Measurements from ENCODE around the gene URB2. TPM values are rescaled to one million over a fixed set of nuclear protein-coding genes. Genes with fewer than 3 reads are reported as not detected.

The URB2 gene
- total RNA-seq, 1 donor from 2014 or later, result 10.3 TPM

GRCh38 chr1:229674042-229674441, 48.0 kb downstream of the URB2 start:
- Histone ChIP-seq H3K27ac (no peak overlapping the region), H3F3A (ENCODE audit: low read depth) (no peaks in the 10 kb centered on the region), H3K79me2 (ENCODE audit: low read depth) (no peaks in the 10 kb centered on the region), H3K36me3 (no peaks in the 10 kb centered on the region), H3K9me3 (ENCODE audit: low read depth) (no peaks in the 10 kb centered on the region), H3K27me3 (no peaks in the 10 kb centered on the region), H2AFZ (replicated peaks) (no peak overlapping the region), H3K4me3 (no peak overlapping the region), H4K20me1 (ENCODE audit: low read depth) (no peaks in the 10 kb centered on the region), H3K9ac (no peak overlapping the region), H3K4me1 (no peaks in the 10 kb centered on the region), H3K4me2 (no peak overlapping the region)
- Mint-ChIP-seq H3K4me1 (no peaks in the 10 kb centered on the region), H3K4me3 (no peak overlapping the region), H3K9me3 (no peaks in the 10 kb centered on the region), H3K27me3 (ENCODE audit: insufficient read depth, low read depth) (peaks cover 2% of the 10 kb centered on the region), H3K36me3 (no peaks in the 10 kb centered on the region), H3K27ac (no peak overlapping the region)
- TF ChIP-seq EZH2 (IDR thresholded peaks at IDR 0.05) (no peak), EZH2phosphoT487 (IDR thresholded peaks at IDR 0.05) (no peak)
- TF ChIP-seq, protein P1, sequence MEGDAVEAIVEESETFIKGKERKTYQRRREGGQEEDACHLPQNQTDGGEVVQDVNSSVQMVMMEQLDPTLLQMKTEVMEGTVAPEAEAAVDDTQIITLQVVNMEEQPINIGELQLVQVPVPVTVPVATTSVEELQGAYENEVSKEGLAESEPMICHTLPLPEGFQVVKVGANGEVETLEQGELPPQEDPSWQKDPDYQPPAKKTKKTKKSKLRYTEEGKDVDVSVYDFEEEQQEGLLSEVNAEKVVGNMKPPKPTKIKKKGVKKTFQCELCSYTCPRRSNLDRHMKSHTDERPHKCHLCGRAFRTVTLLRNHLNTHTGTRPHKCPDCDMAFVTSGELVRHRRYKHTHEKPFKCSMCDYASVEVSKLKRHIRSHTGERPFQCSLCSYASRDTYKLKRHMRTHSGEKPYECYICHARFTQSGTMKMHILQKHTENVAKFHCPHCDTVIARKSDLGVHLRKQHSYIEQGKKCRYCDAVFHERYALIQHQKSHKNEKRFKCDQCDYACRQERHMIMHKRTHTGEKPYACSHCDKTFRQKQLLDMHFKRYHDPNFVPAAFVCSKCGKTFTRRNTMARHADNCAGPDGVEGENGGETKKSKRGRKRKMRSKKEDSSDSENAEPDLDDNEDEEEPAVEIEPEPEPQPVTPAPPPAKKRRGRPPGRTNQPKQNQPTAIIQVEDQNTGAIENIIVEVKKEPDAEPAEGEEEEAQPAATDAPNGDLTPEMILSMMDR (IDR thresholded peaks at IDR 0.05), result no peak
- no peak for DNase-seq (ENCODE audit: low spot score)

GRCh38 chr1:229675396-229675795, 49.3 kb downstream of the URB2 start:
- Histone ChIP-seq H2AFZ (replicated peaks) (no peak overlapping the region), H3K36me3 (no peaks in the 10 kb centered on the region), H3K79me2 (ENCODE audit: low read depth) (no peaks in the 10 kb centered on the region), H3K27ac (no peak overlapping the region), H3F3A (ENCODE audit: low read depth) (no peaks in the 10 kb centered on the region), H3K4me3 (no peak overlapping the region), H4K20me1 (ENCODE audit: low read depth) (no peaks in the 10 kb centered on the region), H3K27me3 (no peaks in the 10 kb centered on the region), H3K9ac (no peak overlapping the region), H3K4me1 (no peaks in the 10 kb centered on the region), H3K4me2 (no peak overlapping the region), H3K9me3 (ENCODE audit: low read depth) (no peaks in the 10 kb centered on the region)
- Mint-ChIP-seq H3K36me3 (no peaks in the 10 kb centered on the region), H3K9me3 (no peaks in the 10 kb centered on the region), H3K4me3 (no peak overlapping the region), H3K27me3 (ENCODE audit: insufficient read depth, low read depth) (peaks cover 2% of the 10 kb centered on the region), H3K27ac (no peak overlapping the region), H3K4me1 (no peaks in the 10 kb centered on the region)
- TF ChIP-seq EZH2 (IDR thresholded peaks at IDR 0.05) (no peak), EZH2phosphoT487 (IDR thresholded peaks at IDR 0.05) (no peak)
- TF ChIP-seq, protein P1 (IDR thresholded peaks at IDR 0.05), result no peak
- no peak for DNase-seq (ENCODE audit: low spot score)

GRCh38 chr1:229685149-229685548, 59.1 kb downstream of the URB2 start:
- H3K9me3 ChIP-seq (ENCODE audit: low read depth), result peaks cover 7% of the 10 kb centered on the region
- no peaks in the 10 kb centered on the region for H3K79me2 ChIP-seq (ENCODE audit: low read depth)
- H3K27me3 ChIP-seq, result no peaks in the 10 kb centered on the region
- H3K9ac ChIP-seq, result no peak overlapping the region
- H3K4me1 ChIP-seq, result no peaks in the 10 kb centered on the region
- Mint-ChIP-seq H3K27ac (no peak overlapping the region), H3K4me3 (no peak overlapping the region), H3K27me3 (ENCODE audit: insufficient read depth, low read depth) (peaks cover 4% of the 10 kb centered on the region), H3K36me3 (no peaks in the 10 kb centered on the region), H3K4me1 (no peaks in the 10 kb centered on the region), H3K9me3 (peaks cover 19% of the 10 kb centered on the region)
- no peak overlapping the region for H3K4me2 ChIP-seq
- H3K4me3 ChIP-seq, result no peak overlapping the region
- H2AFZ ChIP-seq (replicated peaks), result no peak overlapping the region
- no peak for DNase-seq (ENCODE audit: low spot score)
- H3K36me3 ChIP-seq, result no peaks in the 10 kb centered on the region
- no peaks in the 10 kb centered on the region for H3F3A ChIP-seq (ENCODE audit: low read depth)
- TF ChIP-seq EZH2 (IDR thresholded peaks at IDR 0.05) (no peak), EZH2phosphoT487 (IDR thresholded peaks at IDR 0.05) (no peak)
- TF ChIP-seq, protein P1 (IDR thresholded peaks at IDR 0.05), result no peak
- H3K27ac ChIP-seq, result no peak overlapping the region
- H4K20me1 ChIP-seq (ENCODE audit: low read depth), result no peaks in the 10 kb centered on the region

Measured in neural progenitor cell (in vitro differentiated cells).